CD4-positive, alpha-beta T cell treated with Interleukin-4 for 4 hours (primary cell): Measurements from ENCODE around the gene RIC8A.
A peak's percentile ranks its signal among the peaks of the same experiment; 100 is the strongest.
"Not testable (repeated sequence)": the region's sequence is repeated elsewhere in the genome, so short reads cannot be mapped to it uniquely, and the experiment has no call there.

Experiments
- DNase-seq: peaks from one replicate; pipeline ENCODE4 v3.0.0-alpha.2; 2020

Gene RIC8A

DNA sequence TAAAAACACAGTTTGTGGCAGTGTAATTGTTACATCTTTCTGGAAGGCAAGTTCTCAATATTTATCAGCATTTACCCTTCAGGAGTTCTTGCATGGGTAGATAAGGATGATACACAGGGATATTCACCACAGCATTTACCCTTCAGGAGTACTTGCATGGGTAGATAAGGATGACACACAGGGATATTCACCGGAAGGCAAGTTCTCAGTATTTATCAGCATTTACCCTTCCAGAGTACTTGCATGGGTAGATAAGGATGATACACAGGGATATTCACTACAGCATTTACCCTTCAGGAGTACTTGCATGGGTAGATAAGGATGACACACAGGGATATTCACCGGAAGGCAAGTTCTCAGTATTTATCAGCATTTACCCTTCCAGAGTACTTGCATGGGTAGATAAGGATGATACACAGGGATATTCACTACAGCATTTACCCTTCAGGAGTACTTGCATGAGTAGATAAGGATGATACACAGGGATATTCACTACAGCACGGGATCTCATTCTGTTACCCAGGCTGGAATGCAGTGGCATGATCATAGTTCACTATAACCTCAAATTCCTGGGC lies 13.2 kb downstream of the RIC8A start:
- not testable (repeated sequence) for DNase-seq

DNA sequence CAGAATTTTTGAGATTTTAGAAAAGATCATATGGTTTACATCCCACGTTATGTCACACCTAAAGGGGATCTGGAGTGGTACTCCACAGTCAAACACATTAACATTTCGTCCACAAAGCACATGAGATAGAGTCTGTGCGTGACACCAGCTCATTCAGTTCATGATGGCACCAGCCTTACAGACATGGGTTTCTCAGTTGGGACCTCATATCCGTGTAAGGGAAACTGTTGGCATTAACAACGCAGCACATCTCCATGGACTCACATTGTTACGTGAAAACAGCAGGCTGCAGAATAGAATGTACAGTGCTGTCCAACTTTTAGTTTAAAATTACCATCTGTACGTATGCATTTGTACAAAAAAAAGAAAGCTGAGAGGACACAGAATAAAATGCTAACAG lies 14.0 kb downstream of the RIC8A start:
- DNase-seq: no peak

DNA sequence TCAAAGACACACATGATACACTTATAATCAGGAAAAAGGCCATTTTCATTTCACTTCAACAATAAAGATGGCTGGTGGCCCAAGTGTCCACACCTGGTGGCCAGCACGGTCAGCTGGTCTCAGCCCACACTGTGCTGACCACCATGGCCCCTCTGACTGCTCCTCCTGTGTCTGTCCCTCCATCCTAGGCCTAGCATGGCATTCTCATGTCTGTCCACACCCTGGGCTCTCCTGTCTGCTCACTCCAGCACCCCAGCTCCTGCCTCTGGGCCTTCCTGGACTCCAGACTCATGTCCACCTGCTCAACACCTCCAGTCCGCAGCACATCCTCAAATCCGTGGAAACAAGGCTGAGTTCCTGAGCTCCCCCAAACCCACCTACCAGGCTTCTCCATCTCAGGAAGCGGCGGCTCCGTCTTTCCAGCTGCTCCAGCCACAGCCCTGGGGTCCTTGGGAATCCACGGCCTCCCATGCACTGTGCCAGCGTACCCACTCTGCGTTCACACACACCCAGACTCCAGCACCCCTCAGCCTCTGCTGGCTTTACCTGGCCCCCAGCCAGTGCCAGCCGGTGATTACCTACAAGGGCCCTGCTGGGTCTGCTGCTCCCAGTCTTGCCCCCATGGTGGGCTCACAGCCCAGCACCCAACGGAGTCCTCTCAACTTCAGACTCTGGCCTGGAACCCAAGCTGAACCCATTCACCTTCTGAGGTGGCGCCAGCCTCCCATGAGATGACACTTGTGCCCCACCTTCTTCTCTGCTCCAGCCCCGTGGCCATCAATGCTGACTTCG lies 14.7 kb downstream of the RIC8A start:
- DNase-seq: no peak

DNA sequence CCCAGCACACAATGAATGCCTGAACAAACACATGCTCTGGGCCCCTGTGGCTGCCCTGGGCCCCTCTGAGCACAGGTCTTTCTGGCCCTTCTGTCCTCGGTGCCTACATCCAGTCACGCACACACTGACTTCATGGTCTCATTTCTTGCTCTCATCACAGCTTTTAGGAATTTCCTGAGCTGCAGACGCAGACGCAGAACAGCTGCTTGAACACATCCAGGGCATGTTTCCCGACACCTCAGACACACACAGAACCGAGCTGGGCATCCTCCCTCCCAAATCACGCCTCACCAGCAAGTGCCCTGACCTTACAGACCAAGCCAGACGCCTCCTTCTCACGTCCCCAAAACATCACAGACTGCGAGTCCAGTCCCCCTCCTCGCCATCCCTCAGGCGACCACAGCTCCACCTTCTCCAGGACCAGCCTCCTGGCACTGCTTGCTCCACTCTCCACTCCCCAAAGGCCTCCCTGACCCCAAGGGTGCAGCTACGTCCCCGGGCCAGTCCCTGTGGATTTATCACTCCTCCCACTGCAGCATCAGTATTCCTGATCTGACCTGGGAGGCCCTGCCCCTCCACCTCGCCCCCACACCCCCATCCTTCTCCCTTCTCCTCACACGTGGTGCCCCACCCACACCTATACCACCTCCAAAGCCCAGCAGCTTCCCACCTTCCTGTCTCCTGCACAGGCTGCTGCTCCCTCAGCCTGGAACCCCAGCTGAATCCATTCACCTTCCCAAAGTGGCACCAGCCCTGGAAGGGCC lies 15.7 kb downstream of the RIC8A start:
- no peak for DNase-seq

DNA sequence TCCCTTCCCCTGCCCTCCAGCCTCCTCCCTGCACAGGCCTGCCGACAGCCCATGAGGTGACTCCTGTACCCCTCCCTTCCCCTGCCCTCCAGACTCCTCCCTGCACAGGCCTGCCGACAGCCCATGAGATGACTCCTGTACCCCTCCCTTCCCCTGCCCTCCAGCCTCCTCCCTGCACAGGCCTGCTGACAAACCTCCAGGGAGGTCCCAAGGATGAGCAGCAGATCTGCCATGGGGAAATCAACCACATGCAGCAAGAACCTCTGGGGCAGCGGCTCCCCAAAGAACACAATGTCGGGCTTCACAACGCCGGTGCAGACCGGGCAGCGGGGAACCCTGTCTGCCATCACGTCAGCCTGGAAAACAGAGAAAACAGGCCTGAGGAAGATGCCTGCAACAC lies 16.4 kb downstream of the RIC8A start:
- DNase-seq: no peak

DNA sequence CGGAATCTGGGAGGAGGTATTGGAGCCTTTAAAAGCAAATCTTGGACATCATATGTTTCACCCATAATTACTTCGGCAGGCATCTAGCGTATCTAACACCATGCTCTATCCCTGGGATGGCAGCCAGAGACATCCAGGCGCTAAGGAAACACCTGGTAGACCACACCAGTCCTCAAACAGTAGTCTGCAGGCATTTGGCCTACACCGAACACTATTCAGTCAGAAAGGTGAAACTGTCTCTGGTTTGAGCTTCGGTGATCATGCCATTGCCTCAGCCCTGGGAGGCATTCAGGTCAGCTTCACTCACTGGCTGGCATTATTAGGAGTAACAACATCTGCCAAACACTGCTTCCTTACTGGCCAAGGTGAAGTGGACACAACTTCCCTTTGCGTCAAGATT lies 16.9 kb downstream of the RIC8A start:
- DNase-seq: no peak

DNA sequence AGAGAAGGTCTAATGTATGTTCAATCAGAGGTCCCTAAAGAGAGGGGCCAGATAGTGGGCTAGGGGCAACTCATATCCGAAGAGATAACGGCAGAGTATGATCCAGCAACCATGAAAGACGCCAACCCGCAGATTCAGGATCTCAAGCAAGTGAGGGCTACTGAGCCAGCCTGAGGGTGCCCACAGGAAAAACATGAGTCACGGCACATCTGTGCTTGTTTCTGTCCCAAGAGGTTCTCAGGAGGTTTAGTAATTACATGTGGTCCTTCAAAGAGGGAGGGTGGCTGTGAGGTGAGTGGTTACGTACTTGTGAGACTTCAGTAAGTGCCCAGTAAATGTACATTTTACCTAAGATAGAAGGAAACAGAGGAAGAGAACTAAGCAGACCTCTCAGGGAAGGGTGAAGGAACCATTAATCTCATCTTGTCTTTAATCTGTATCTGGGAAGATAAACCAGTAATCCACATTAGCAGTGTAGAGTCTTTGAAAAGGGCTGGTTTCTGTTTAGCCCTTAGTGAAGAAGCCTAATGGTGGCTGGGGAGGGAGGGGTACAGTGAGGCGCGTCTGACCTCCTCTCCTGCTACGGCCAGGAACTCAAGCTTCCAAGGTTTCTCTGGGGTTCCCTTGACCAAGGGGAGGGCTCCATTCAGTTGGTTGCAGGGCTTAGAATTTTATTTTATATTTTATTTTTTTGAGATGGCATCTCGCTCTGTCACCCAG lies 18.4 kb downstream of the RIC8A start:
- DNase-seq: no peak

DNA sequence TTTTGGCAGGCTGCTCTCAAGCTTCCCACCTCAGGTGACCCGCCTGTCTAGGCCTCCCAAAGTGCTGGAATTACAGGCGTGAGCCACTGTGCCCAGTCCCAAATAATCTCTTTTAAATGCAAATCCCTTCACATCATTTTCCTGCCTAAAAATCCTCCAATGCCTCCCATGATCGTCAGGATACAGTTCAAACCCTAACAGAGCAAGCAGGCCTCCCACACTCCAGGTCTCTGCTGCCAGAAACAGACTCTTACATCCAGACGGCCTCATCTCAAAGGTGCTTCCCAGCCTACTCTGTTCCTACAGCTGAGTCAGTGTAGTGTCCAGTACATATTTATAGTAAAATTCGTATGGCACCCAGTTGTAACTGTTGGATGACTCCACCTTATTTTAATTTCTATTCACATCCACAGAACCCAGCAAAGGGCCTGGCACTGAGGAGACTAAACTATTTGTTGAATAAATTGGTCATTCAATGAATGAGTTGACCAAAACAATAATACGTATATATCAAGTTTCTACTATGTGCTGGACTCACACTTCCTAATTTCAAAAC lies 20.4 kb downstream of the RIC8A start:
- no peak for DNase-seq

DNA sequence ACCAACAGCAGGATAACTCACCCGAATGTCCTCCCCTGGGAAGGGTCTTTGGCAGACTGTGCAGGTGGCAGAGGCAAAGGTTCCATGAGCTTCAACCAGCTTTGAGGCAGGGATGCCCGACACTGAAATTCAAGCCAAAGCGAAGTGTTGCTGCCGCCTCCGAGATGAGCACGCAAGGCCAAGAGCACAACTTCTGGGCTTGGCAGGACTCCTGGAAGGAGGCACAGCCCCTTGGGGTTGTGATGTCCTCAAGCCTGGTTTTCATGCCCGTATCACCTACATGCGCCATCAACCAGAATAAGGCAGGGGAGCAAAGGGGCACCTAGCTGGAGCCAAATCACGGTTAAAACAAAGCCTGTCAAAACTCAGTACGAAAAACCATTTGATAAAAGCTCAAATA lies 22.9 kb downstream of the RIC8A start:
- DNase-seq: no peak

DNA sequence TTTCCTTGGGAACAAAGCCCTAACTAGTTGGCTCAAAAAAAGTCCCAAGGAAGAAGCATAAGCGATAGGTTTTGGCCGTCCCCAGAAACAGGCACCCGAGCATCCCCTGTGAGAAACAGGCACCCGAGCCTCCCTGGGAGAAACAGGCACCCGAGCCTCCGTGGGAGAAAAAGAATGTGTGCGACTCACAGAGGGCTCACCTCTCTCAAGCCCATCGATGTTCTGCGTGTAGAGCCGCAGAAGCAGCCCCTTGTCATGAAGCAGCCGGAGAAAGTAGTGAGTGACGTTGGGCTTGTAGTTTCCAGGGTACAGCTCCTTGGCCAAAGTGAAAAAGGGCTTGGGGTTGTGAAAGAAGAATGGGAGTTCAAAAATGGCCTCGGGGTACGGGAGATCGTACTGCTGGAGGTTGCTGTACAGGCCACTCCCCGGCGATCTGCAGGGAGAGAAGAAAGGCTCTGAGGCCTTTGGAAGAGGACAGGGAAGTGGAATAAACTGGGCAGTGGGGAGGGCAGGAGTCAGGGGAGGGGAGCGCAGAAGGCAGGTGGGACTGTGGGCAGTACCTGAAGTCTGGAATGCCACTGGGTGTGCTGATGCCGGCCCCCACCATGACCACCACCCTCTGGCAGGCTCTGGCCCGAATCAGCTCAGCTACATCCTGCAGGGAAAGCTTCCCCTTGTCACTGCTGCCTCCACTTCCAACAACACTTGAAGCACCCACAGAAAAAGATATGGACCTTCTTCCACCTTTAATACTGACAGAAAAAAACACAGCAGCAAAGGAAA lies 25.5 kb downstream of the RIC8A start:
- no peak for DNase-seq

DNA sequence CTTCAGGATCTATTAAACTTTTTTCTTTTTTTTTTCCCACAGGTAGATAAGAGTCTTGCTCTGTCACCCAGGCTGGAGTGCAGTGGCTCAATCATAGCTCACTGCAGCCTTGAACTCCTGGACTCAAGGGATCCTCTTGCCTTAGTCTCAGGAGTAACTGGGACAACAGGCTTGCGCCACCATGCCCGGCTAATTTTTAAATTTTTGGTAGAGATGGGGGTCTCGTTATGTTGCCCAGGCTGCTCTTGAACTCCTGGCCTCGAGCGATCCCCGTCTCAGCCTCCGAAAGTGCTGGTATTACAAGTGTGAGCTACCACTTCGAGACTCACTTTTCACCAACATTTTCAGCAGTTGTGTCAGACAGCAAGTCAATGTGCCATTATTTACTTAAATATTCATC lies 27.7 kb downstream of the RIC8A start:
- DNase-seq: no peak

DNA sequence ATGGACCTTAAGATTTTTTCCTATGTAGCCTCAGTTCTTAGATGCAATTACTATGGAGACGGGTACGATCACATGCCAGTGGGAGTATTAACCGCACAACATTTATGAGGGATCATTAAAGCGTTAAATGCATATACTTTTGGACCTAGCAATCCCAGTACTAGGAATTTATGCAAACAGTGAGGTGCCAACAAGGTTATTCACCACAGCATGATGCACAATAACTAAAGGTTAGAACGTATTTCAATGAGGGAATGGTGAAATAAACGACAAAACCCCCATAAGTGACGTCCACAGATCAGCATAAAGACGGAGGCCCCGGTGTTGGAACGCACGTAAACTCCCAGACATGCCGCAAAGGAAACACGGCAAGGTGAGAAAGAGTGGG lies 28.1 kb downstream of the RIC8A start:
- peak; percentile 35 for DNase-seq

DNA sequence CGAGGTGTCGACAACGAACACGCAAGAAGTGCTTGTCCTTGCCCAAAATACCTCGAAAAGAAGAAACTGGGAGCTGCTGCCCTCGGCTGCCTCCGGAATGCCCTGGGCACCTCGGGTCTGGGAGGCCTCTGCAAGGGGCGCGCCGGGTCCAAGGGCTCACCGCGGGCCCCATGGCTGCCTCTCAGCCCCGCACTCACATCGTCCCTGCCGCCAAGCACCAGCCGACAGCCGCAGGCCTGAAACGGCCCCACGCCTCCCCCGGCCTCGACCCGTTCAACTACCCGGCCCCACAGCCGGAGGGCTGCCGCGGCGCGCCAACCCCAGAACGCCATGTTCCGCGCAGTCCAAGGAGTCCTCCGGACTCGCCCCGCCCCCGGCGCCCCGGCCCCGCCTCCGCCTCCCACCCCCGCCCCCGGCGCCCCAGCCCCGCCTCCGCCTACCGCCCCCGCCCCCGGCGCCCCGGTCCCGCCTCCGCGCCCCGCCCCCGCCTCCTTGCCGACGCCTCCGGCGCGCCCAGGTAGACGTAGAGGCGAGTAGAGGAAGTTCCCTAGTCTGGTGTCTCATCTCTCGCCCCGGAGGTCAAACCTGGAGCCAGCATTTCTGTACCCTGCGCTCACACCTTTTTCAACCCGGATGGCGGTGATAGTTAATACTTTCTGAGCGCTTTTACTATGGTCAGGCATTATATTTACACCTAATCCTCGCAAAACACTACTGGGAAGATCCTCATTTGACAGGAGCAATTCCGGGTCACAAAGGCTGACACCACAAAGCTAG lies 28.7 kb downstream of the RIC8A start, which contains the start of gene SIRT3:
TSS of gene SIRT3 (minus strand) at position 346 of the 777 bp plus-strand sequence. CDS start at position 332, 14 bp downstream.
- peak; percentile 88 for DNase-seq

DNA sequence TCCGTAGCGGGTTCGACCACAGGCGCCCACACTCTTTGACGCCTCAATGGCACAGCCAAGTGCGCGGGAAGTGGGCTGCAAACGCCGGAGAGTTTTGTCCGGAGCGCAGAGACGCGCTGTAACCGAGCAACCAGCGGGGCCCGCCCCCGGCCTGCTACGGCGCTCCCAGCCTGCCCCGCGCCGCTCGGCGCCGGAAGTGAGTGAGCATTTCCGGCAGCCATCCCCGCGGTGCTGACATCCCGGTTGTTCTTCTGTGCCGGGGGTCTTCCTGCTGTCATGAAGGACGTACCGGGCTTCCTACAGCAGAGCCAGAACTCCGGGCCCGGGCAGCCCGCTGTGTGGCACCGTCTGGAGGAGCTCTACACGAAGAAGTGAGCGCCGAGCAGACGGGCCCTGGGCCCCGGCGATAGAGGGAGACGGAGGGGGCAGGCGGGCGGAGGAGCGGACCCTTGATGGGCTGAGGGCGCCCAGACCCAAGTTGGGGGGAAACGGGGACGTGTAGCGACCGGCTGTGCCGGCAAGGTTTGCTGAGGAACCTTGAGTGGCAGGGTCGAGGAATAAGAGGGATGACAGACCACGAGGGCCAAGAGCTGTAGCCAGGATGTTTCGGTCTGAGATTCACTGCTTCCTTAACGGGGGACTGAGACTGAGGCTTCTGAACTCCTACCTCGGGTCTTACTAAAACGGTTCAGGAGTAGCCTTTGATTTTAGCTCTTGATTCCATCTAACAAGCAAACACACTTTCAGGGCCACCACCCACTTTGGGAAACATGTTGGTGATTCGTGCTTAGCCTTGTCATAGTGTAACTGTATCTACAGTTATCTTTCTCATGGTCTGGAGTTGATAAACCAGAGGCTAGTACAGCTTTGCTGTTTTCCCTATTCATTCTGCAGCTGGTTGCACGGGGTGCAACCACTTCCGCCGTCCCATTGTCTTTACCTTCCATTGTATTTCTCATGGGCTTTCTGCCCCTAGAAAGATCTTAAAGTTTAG lies 29.6 kb downstream of the RIC8A start, which contains the start of gene PSMD13:
TSS of gene PSMD13 (plus strand) at position 203 of the 994 bp plus-strand sequence. CDS start at position 277, 74 bp downstream.
- DNase-seq: peak; percentile 77

DNA sequence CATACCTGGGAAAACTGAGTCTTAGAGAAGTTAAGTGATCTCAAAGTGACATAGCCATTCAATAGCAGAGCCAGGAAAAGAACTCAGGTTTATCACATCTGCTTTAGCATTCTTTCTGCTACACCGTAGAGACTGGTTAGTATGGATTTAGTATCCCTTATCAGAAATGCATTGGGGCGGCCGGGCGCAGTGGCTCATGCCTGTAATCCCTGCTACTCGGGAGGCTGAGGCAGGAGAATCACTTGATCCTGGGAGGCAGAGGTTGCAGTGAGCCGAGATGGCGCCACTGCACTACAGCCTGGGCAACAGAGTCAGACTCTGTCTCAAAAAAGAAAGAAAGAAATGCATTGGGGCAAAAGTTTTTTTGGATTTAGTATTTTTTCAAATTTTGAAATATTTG lies 30.8 kb downstream of the RIC8A start:
- DNase-seq: not testable (repeated sequence)

DNA sequence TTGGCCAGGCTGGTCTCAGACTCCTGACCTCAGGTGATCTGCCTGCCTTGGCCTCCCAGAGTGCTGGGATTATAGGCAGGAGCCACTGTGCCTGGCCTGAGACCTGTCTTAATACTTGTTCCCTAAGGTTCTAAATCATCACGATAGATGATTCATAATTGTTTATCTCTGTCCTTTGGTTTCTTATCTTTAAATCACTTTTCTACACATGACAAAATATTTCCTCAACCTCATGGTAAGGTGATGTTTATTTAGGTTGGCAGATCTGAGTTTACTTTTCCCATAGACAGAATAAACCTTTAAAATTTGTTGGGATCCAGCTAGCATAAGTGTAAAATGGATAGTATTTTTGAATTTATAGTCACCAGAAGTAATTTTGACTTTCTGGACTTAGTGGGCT lies 32.8 kb downstream of the RIC8A start:
- no peak for DNase-seq

DNA sequence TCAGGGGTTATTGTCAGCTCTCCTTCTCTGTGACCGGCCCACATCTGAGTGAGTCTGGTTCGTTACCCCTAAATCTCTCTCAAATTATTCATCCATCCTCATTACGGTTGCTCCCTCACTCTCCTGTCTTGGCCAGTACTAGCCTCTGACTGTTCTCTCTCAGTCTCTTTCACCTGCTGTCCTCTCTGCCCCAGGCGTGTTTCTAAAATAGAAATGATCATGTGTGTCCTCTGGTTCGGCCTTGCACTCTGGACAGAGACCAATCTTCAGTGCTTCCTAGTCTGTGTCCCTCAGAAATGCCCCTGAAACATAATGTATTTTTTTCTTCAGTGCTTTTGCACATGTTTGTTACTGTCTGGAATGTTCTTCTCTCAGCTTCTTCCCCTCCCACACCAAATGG lies 34.1 kb downstream of the RIC8A start:
- DNase-seq: no peak

DNA sequence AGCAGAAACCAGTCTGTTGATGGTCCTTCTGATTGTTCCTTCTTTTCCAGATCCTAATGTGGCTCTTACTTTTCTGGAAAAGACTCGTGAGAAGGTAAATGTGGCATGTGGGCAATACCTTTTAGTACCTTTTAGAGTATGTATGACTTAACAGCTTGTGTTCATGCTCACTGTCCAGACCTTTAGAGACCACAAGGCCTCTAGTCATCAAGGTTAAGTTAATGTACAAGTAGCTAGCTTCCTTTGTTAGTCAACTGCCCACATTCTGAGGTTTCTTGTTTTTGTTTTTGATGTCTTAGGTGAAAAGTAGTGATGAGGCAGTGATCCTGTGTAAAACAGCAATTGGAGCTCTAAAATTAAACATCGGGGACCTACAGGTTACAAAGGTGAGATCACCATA lies 36.9 kb downstream of the RIC8A start:
- no peak for DNase-seq

DNA sequence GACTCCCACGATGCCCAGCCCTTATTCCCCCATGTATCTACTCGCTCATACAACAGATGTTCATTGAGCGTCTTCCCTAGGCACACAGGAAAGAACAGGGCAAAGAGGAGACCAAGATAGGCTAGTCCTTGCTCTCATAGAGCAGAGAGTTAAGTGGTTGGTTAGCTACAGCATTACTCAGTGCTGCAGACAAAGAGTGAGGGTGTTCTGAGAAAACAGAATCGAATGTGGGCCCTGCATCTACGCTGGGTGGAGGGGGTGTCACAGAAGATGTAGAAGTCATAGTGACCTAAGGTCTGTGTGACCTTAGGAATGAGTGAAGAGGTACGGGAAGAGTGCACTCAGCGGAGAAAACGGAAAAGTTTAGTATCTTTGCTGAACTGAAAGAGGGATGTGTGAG lies 41.6 kb downstream of the RIC8A start:
- no peak for DNase-seq

DNA sequence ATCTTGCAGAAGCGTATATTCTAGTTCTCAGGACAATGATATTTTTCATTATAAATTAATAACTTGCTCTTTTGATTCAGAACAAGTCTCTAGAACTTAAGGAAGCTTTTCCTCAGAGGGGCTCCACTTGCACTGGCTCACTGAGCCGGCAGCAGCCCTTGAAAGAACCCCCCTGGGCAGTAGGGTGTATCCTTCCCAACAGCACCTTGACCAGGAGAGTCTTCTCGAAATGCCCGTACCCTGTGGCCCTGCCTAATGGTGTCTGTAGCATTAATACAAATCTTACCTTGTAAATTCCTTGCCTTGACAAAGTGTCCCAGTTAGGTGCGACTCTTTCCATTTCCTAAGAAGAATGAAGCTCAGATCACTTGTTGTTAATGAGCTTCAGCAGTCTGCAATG lies 42.8 kb downstream of the RIC8A start:
- no peak for DNase-seq
